GM12801 (cell line): Measurements from ENCODE around the gene TSKS.

Source experiments
- CTCF ChIP-seq: IDR thresholded peaks from one replicate; pipeline ENCODE4 v1.5.1; 2011; ENCODE audit warnings: control low read depth; ENCODE audit not compliant: insufficient read length; ENCODE audit errors: extremely low read depth

Gene TSKS

GRCh38 chr19:49761625-49762311, 1.3 kb downstream of the TSKS start:
- no peak for TF ChIP-seq CTCF

GRCh38 chr19:49761249-49761624, 1.9 kb downstream of the TSKS start:
- TF ChIP-seq CTCF: no peak

GRCh38 chr19:49758292-49758691, 4.8 kb downstream of the TSKS start:
- no peak for TF ChIP-seq CTCF

GRCh38 chr19:49755956-49756355, 7.2 kb downstream of the TSKS start:
- TF ChIP-seq CTCF: no peak

- TF ChIP-seq CTCF: no peak
Observed at GRCh38 chr19:49752701-49753100, 10.4 kb downstream of the TSKS start.

GRCh38 chr19:49749771-49750170, 13.3 kb downstream of the TSKS start:
- no peak for TF ChIP-seq CTCF

GRCh38 chr19:49749055-49749716, 13.9 kb downstream of the TSKS start:
- TF ChIP-seq CTCF: no peak
